Measurements from ENCODE around the gene GALNT13. TPM values are rescaled to one million over a fixed set of nuclear protein-coding genes. Genes with fewer than 3 reads are reported as not detected.

Gene GALNT13
- total and polyA plus RNA-seq, 2 experiments from 2014 or later = 1.3 to 3.1 TPM

DNA sequence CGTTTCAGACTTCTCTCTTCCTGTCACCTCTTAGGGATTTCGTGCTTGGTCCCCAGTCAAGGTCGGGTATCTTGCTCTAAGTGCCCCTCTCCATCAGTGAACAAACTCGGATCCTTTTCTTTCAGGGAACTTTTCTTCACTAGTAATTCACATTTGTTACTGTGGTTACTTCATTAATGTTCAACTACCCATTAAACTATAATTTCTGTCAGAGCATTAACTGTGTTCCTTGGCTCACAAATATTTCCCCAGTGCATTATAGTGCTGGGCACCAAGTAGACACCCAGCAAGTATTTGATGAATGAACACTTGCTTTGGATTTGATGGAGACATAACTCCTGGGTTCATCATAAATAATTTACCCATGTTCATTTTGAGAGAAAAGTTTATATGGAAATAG, 617.1 kb downstream of the GALNT13 start:
- no peaks in the 10 kb centered on the region for H3K27me3 ChIP-seq
- no peak overlapping the region for H3K4me3 ChIP-seq
- no peaks in the 10 kb centered on the region for H3K4me1 ChIP-seq (ENCODE audit: low read depth)
- TF ChIP-seq, protein P1, sequence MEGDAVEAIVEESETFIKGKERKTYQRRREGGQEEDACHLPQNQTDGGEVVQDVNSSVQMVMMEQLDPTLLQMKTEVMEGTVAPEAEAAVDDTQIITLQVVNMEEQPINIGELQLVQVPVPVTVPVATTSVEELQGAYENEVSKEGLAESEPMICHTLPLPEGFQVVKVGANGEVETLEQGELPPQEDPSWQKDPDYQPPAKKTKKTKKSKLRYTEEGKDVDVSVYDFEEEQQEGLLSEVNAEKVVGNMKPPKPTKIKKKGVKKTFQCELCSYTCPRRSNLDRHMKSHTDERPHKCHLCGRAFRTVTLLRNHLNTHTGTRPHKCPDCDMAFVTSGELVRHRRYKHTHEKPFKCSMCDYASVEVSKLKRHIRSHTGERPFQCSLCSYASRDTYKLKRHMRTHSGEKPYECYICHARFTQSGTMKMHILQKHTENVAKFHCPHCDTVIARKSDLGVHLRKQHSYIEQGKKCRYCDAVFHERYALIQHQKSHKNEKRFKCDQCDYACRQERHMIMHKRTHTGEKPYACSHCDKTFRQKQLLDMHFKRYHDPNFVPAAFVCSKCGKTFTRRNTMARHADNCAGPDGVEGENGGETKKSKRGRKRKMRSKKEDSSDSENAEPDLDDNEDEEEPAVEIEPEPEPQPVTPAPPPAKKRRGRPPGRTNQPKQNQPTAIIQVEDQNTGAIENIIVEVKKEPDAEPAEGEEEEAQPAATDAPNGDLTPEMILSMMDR (IDR thresholded peaks at IDR 0.05; ENCODE audit: low read depth, low read length) = no peak
- no peak for DNase-seq (ENCODE audit: low read depth in 1 of 2, low spot score in 1 of 2)
- H3K27ac ChIP-seq = no peak overlapping the region
- no peaks in the 10 kb centered on the region for H3K9me3 ChIP-seq (ENCODE audit: low read depth)
- no peaks in the 10 kb centered on the region for H3K36me3 ChIP-seq

DNA sequence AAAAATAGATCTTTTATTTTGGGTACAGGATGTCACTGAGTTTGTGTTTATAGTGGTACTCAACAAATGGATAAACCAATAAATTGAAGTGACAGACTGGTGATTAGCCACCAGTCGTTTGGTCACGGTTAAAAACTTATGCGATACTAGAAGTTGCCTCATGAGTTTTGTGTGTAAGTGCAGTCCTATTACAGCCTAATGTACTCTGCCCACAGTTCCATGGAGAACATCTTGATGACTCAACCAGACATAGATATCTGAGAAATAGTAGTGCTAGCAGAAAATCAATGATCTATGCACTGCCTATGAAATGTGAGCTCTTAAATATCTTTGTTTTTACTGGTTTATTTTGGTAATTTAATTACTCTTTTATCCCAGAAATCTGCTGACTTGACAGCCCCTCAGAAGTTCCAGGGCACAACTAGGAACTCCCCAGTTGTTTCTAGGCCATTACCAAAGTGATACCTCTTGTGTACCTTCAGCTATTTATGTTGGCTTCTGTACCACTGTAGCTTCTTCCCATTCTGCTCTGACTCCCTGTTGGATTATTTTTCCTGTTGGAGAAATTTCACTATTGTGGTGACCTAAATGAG, 617.6 kb downstream of the GALNT13 start:
- no peak for DNase-seq (ENCODE audit: low read depth in 1 of 2, low spot score in 1 of 2)
- no peaks in the 10 kb centered on the region for H3K4me1 ChIP-seq (ENCODE audit: low read depth)
- H3K36me3 ChIP-seq = no peaks in the 10 kb centered on the region
- H3K9me3 ChIP-seq (ENCODE audit: low read depth) = no peaks in the 10 kb centered on the region
- TF ChIP-seq, protein P1 (IDR thresholded peaks at IDR 0.05; ENCODE audit: low read depth, low read length) = no peak
- H3K4me3 ChIP-seq = no peak overlapping the region
- H3K27ac ChIP-seq = no peak overlapping the region
- no peaks in the 10 kb centered on the region for H3K27me3 ChIP-seq

DNA sequence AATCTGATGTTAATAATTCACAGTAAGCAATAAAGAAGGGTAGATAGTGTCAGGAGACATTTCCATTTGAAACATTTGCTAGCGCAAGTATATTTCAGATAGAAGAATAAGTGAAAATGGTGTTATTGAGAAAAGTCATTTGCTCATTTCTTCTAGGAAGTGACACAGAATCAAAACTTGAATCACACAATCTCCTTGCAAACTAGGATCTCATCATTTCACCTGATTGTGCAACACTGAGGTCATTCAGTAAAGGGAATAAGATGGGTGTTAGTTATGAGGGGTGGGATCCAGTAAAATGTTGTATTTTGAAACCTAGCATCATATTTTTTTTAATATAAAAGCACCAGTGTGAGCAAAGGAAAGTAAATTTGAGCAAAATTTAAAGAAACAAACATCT, 618.8 kb downstream of the GALNT13 start:
- H3K36me3 ChIP-seq = no peaks in the 10 kb centered on the region
- no peaks in the 10 kb centered on the region for H3K27me3 ChIP-seq
- no peak overlapping the region for H3K27ac ChIP-seq
- no peaks in the 10 kb centered on the region for H3K9me3 ChIP-seq (ENCODE audit: low read depth)
- H3K4me3 ChIP-seq = no peak overlapping the region
- H3K4me1 ChIP-seq (ENCODE audit: low read depth) = no peaks in the 10 kb centered on the region
- no peak for DNase-seq (ENCODE audit: low read depth in 1 of 2, low spot score in 1 of 2)
- TF ChIP-seq, protein P1 (IDR thresholded peaks at IDR 0.05; ENCODE audit: low read depth, low read length) = no peak

DNA sequence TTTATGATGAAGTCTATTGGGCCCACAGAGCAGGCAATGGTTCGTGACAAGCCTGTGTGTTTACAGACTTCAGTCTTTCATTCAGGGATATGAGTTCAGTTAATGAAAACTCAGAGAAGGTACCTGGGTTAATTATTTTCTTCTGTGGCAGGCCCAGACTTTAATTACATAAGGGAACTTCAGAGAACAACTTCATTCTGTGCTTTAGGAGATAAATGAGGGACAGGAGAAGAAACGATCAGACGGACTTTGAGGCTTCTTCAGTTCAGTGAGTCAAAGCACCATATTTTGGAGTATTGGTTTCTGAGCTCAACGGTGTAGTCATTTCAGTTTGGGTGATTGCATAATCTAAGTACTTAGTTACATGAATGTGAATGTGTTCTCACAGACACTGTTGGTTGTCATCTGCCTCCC, 623.7 kb downstream of the GALNT13 start:
- TF ChIP-seq, protein P1 (IDR thresholded peaks at IDR 0.05; ENCODE audit: low read depth, low read length) = no peak
- Histone ChIP-seq H3K9me3 (ENCODE audit: low read depth) (no peaks in the 10 kb centered on the region), H3K4me1 (ENCODE audit: low read depth) (peaks cover 13% of the 10 kb centered on the region), H3K27me3 (no peaks in the 10 kb centered on the region), H3K36me3 (no peaks in the 10 kb centered on the region), H3K4me3 (no peak overlapping the region), H3K27ac (no peak overlapping the region)
- DNase-seq (ENCODE audit: low read depth in 1 of 2, low spot score in 1 of 2) = no peak

DNA sequence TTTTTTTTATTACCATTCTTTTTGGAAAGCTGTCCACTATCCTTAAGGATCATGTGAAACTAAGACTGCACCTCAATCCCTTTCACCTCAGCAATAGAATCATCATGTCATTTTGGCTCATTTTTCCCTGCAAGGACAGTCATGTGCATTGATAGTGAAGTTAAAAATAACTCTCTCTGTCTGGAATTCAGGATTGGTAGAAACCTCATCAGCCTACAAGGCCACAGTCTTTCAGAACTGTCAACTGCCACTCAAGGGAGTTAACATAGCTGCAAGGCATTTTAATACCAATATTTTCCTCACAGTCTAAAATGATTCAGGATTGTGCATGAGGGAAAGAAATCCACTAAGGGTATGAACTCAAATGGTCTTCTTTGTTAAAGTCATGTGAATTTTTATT, 625.3 kb downstream of the GALNT13 start:
- Histone ChIP-seq H3K27ac (peak overlapping the region; percentile 20), H3K27me3 (no peaks in the 10 kb centered on the region), H3K36me3 (no peaks in the 10 kb centered on the region), H3K4me1 (ENCODE audit: low read depth) (peaks cover 13% of the 10 kb centered on the region), H3K4me3 (no peak overlapping the region), H3K9me3 (ENCODE audit: low read depth) (no peaks in the 10 kb centered on the region)
- TF ChIP-seq, protein P1 (IDR thresholded peaks at IDR 0.05; ENCODE audit: low read depth, low read length) = no peak
- peak in 1 of 2 donors; percentile 26 for DNase-seq (ENCODE audit: low read depth in 1 of 2, low spot score in 1 of 2)

Measured in cardiac muscle cell (in vitro differentiated cells and primary cell).